Activated T-cell treated with anti-CD3 and anti-CD28 coated beads, Interleukin-2, amount 50 U/mL, for 24 hours (primary cell): ENCODE measurements around the gene FRY.
"Not testable (repeated sequence)": the region's sequence is repeated elsewhere in the genome, so short reads cannot be mapped to it uniquely, and the experiment has no call there.

Experiments
- DNase-seq: peaks from one replicate; pipeline ENCODE4 v3.0.0-alpha.2; 2020
- H3K27ac Mint-ChIP-seq: 2 replicates; pipeline ENCODE4 v1.8.0; 2020; ENCODE audit warnings: mild to moderate bottlenecking, mixed read lengths
- H3K27me3 Mint-ChIP-seq: 2 replicates; pipeline ENCODE4 v1.8.0; 2020; ENCODE audit warnings: mixed read lengths
- H3K36me3 Mint-ChIP-seq: 2 replicates; pipeline ENCODE4 v1.8.0; 2020; ENCODE audit warnings: low read depth, mixed read lengths
- H3K4me1 Mint-ChIP-seq: 2 replicates; pipeline ENCODE4 v1.8.0; 2020; ENCODE audit warnings: low read depth, mixed read lengths
- H3K4me3 Mint-ChIP-seq: 2 replicates; pipeline ENCODE4 v1.8.0; 2020; ENCODE audit warnings: mild to moderate bottlenecking, moderate library complexity, mixed read lengths
- H3K9me3 Mint-ChIP-seq: 2 replicates; pipeline ENCODE4 v1.8.0; 2020; ENCODE audit warnings: mixed read lengths

FRY gene

DNA sequence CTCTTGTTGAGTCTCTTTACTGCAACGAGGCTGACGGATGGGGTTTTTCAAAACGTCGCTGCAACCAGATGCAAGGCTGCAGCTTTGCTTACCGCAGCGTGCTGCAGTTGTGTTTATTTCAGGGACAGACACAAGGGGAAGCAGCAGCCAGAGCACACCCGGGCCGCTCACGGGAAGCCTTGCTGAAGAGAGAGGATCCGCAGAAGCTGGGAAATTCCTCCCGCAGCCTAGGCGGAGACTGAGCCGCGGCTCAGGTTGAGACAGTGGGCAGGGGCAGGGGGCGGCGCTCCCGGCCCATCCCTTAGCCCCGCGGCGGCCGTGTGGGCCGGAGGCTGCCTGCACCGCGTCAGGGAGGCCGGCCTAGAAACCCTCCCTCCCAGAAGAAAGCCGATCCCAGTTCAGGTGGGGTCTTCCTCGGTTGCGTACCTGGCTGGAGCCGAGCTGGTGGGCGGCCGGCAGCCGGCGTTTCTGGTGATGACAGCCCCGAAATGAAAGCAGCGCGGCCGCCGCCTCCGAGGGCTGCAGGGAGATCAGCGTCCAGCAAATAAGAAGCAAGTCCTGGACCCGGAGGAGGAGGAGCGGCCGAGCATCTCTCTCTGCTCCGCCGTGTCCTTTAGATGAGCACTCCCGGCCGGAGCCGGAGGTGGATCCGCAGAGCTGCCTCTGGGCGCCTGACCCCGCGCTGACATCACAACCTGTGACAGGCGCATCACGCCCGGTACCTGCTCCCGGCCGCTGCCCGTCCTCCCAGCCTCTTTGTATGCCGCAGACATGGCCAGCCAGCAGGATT, at the start of gene FRY:
TSS of gene FRY (plus strand) at position 750 of the 790 bp plus-strand sequence. CDS start at position 772, 22 bp downstream.
- H3K9me3 Mint-ChIP-seq = no peaks in the 10 kb centered on the region
- H3K27ac Mint-ChIP-seq = peak within 1 kb of the TSS; percentile 76
- H3K4me1 Mint-ChIP-seq = peaks cover 30% of the 10 kb centered on the region
- H3K4me3 Mint-ChIP-seq = peak within 1 kb of the TSS; percentile 88
- H3K36me3 Mint-ChIP-seq = peaks cover 5% of the 10 kb centered on the region
- H3K27me3 Mint-ChIP-seq = peaks cover 18% of the 10 kb centered on the region
- DNase-seq = peak; percentile 61

DNA sequence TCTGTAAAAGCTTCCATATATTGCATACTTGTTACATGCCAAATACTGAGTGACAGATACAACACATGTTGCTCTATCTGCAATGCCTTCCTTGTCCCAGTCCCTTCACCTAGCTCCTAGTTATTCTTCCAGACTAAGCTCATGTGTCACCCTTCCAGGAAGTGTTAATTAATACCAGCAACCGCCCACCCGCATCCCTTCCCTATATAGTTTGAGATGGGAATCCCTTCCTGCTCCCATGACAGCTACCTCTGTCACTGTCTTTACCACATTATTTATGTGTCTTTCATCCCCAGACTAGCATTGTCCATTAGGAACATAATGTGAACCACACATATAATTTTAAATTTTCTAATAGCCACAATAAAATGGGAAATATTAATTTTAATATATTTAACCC, 49.5 kb upstream of the FRY start:
- no peaks in the 10 kb centered on the region for H3K27me3 Mint-ChIP-seq
- no peak overlapping the region for H3K4me3 Mint-ChIP-seq
- no peaks in the 10 kb centered on the region for H3K36me3 Mint-ChIP-seq
- DNase-seq = no peak
- no peak overlapping the region for H3K27ac Mint-ChIP-seq
- no peaks in the 10 kb centered on the region for H3K4me1 Mint-ChIP-seq
- H3K9me3 Mint-ChIP-seq = no peaks in the 10 kb centered on the region

DNA sequence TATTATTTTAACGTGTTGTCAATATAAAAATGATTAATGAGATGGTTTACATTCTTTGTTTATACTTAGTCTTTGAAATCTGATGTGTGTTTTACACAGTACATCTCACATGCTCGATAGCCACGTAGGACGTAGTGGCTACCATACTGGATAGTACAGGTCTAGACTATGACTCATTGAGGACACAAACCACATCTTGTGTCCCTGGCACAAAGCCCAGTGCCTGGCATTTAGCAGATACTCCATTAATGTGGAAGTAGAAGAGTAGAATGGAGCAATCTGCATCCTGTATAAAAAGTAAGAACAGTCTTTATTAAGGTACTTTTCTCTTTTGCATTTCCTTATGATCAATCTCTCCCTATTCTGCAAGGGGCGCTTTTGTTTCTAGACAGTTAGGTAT, 49.0 kb upstream of the FRY start:
- Mint-ChIP-seq H3K4me1 (no peaks in the 10 kb centered on the region), H3K27me3 (no peaks in the 10 kb centered on the region), H3K36me3 (no peaks in the 10 kb centered on the region), H3K4me3 (no peak overlapping the region), H3K9me3 (no peaks in the 10 kb centered on the region), H3K27ac (no peak overlapping the region)
- DNase-seq = no peak

DNA sequence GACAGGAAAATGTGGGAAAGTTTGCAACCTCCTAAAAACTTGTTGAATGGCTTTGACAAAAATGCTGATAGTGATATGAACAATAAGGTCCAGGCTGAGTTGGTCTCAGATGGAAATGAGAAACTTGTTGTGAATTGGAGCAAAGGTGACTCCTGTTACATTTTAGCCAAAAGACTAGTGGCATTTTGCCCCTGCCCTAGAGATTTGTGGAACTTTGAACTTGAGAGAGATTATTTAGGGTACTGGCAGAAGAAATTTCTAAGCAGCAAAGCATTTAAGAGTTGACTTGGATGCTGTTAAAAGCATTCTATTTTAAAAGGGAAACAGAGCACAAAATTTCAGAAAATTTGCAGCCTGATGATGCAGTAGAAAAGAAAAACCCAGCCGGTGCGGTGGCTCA, 47.9 kb upstream of the FRY start:
- not testable (repeated sequence) for DNase-seq, H3K27me3 Mint-ChIP-seq

DNA sequence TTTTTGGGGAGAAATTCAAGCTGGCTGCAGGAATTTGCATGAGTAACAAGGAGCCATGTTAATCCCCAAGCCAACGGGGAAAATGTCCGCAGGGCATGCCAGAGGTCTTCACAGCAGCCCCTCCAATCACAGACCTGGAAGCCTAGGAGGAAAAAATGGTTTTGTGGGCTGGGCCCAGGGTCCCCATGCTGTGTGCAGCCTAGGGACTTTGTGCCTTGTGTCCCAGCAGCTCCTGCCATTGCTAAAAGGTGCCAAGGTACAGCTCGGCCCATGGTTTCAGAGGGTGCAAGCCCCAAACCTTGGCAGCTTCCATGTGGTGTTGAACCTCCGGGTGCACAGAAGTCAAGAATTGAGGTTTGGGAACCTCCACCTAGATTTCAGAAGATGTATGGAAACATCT, 47.2 kb upstream of the FRY start:
- not testable (repeated sequence) for H3K9me3 Mint-ChIP-seq, DNase-seq, H3K27ac Mint-ChIP-seq, H3K4me1 Mint-ChIP-seq, H3K4me3 Mint-ChIP-seq, H3K27me3 Mint-ChIP-seq, H3K36me3 Mint-ChIP-seq

More for the DNA sequence above, 47.9 kb upstream of the FRY start:
- H3K9me3 Mint-ChIP-seq, H3K36me3 Mint-ChIP-seq, H3K27ac Mint-ChIP-seq, H3K4me1 Mint-ChIP-seq, H3K4me3 Mint-ChIP-seq: not testable (repeated sequence)

DNA sequence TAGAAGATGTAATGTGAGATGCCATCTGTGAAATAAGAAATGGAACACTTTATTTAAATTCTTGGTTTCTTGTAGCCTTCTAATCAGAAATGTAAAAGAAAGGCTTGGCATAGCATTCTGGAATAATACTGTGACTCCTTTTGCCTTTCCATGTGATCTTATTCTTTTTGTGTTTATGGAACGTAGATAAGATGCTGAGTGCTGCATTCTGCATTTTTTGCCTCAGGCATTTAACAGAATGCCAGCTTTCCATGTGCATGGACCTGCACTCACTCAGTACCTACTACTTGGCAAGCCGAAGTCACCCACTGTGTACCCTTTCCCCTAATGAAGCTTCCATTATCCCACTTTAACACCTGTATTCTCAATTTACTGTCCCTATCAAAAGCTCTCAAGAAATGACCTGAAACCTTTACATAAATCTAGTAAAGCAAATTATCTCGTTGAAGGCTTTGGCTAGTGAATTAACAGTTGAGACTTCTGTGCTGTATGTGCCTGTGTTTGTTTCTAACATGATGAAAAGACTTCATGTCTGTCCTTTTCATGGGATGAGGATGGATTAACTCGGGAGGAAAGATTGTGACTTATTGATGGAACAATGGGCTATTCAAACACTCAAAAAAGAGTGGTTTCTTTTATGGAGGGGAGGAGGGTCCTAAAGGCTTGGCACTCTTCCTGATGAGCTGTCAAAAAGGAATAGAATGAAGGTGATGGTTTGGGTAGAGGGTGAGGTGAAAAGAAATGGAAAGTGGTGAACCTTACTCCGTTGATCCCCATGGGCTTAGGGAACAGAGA, 44.7 kb upstream of the FRY start:
- Mint-ChIP-seq H3K4me3 (no peak overlapping the region), H3K27ac (no peak overlapping the region), H3K27me3 (no peaks in the 10 kb centered on the region), H3K9me3 (no peaks in the 10 kb centered on the region), H3K4me1 (no peaks in the 10 kb centered on the region), H3K36me3 (no peaks in the 10 kb centered on the region)
- DNase-seq = no peak

DNA sequence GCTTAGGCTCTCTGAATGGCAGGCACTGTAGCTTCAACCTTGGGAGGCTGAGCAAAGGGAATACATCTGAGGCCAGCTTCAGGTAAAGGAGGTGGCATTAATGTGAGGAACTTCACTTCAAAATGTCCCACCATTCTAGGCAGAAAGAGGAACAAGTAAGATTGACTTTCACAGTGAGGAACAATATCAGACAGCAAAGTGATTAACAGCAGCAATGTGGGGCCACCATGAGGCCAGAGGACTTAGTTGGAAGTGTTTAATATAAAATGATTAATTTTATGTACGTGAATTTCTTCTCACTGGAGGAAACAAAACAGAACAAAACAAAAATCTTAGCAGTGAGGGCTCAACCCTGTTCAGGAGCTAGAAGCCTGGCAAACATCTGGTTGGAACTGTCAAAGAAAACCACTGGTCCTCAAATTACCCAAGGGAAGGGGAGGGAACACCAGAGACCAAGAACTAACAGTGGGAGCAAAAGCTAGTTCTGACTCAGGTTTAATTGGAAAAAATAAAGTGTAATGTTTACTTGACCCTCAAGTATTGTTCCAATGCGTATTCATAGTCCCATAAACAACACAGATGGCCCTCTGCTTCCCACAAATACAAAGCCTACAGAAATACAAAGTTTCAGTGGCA, 43.9 kb upstream of the FRY start:
- no peaks in the 10 kb centered on the region for H3K4me1 Mint-ChIP-seq
- no peaks in the 10 kb centered on the region for H3K9me3 Mint-ChIP-seq

DNA sequence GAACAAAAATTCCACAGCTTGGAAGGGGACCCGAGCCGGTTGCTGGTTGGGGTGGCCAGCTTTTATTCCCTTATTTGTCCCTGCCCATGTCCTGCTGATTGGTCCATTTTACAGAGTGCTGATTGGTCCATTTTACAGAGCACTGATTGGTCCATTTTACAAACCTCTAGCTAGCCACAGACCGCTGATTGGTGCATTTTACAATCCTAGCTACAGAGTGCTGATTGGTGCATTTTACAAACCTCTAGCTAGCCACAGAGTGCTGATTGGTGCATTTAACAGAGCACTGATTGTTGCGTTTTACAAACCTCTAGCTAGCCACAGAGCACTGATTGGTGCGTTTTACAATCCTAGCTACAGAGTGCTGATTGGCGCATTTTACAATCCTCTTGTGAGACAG, 37.2 kb upstream of the FRY start:
- not testable (repeated sequence) for H3K36me3 Mint-ChIP-seq, H3K27ac Mint-ChIP-seq, DNase-seq, H3K4me3 Mint-ChIP-seq, H3K27me3 Mint-ChIP-seq, H3K4me1 Mint-ChIP-seq, H3K9me3 Mint-ChIP-seq

More for the DNA sequence above, 43.9 kb upstream of the FRY start:
- no peak for DNase-seq
- Mint-ChIP-seq H3K4me3 (no peak overlapping the region), H3K27ac (no peak overlapping the region), H3K36me3 (no peaks in the 10 kb centered on the region), H3K27me3 (no peaks in the 10 kb centered on the region)

DNA sequence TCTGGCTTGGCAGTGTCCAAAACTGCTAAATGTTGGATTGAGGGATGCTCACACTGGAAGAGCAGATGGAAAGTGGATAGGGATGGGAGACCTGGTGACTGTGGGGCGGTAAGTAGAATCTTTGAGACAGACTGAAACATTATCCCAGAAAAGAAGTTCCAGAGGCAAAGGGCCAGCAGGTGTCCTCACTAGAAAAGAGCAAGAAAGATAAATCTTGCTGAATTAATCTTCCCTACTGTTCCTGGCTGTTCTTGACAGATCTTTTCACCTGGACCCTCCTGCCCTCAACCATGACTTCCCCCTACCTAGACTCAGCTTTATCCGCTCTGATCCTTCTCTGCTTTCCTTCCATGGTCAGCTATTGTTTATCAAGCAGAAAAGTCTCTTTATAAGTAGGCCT, 35.0 kb upstream of the FRY start:
- Mint-ChIP-seq H3K36me3 (no peaks in the 10 kb centered on the region), H3K27ac (no peak overlapping the region), H3K4me3 (no peak overlapping the region), H3K4me1 (no peaks in the 10 kb centered on the region), H3K9me3 (no peaks in the 10 kb centered on the region), H3K27me3 (no peaks in the 10 kb centered on the region)
- no peak for DNase-seq

DNA sequence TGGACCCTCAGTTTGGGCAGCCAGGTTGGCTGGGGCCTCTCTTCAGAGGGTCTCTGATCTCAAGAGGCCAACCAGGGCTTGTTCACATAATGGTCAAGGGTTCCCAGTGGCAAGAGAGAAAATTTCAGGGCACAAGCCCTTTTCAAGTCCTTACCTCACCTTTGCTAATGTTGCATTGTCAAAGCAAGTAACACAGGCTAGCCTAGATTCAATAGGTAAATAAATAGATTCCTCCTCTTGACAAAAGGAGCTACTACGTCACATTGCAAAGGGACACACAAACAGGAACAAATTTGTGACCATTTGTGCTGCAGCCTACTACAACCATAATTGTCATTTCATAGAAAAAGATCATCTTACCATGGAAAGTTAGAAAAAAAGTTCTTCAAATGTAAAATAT, 33.9 kb upstream of the FRY start:
- Mint-ChIP-seq H3K27ac (no peak overlapping the region), H3K9me3 (no peaks in the 10 kb centered on the region), H3K4me1 (no peaks in the 10 kb centered on the region), H3K36me3 (no peaks in the 10 kb centered on the region), H3K27me3 (no peaks in the 10 kb centered on the region), H3K4me3 (no peak overlapping the region)
- no peak for DNase-seq

DNA sequence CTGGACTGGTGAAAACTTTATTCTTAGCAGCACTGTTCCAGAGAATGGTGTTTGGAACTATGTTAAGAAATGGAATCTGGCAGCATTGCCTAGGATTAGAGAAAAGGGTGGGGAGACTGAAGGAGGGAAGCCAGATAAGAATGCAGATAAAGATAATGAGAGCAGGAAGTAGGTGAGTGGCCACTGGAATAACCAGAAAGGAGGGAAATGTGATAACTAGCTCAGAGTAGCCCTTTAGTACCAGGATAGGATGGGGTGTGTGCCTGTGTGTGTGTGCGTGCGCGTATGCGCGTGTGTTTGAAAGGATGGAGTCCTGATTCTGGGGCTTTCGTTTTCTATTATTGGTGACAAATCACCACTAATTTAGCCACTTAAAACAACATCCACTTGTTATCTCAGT, 33.4 kb upstream of the FRY start:
- Mint-ChIP-seq H3K4me3 (no peak overlapping the region), H3K27me3 (no peaks in the 10 kb centered on the region), H3K27ac (no peak overlapping the region), H3K4me1 (no peaks in the 10 kb centered on the region), H3K9me3 (no peaks in the 10 kb centered on the region), H3K36me3 (no peaks in the 10 kb centered on the region)
- DNase-seq = no peak

DNA sequence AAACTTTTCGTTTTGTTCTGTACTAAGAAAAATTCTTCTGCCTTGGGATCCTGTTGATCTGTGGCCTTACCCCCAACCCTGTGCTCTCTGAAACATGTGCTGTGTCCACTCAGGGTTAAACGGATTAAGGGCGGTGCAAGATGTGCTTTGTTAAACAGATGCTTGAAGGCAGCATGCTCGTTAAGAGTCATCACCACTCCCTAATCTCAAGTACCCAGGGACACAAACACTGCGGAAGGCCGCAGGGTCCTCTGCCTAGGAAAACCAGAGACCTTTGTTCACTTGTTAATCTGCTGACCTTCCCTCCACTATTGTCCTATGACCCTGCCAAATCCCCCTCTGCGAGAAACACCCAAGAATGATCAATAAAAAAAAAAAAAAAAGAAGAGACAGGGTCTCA, 30.8 kb upstream of the FRY start:
- not testable (repeated sequence) for H3K36me3 Mint-ChIP-seq, H3K4me3 Mint-ChIP-seq, H3K27ac Mint-ChIP-seq, DNase-seq, H3K9me3 Mint-ChIP-seq, H3K27me3 Mint-ChIP-seq, H3K4me1 Mint-ChIP-seq

DNA sequence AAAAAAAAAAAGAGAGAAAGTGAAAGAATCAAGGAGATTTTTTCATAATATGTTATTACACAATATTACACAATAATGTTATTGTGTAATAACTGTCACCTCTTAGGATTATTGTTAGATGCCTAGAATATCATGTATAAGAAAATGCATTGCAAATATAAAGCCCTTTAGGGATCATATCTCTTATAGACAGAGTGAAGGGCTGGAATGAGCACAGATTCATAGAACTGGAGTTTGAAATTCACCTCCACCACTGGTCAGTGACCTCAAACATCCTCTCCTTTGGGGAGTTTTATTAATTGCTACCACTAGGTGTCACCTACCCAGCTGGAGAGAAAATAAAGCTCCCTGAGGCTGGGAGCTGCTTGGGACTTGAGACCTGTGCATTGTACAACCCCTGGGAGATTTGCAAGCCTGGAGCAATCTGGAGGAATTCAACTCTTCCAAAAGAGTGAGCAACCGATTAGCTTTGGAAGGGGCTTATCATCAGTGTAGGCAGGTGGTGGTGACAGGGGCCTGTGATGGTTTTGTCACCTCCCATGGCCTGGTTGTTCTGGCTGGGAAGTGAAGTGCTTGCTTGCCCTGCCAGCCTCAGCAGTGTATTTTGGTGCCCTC, 30.3 kb upstream of the FRY start:
- Mint-ChIP-seq H3K27ac (no peak overlapping the region), H3K4me3 (no peak overlapping the region), H3K27me3 (no peaks in the 10 kb centered on the region), H3K36me3 (no peaks in the 10 kb centered on the region), H3K4me1 (no peaks in the 10 kb centered on the region), H3K9me3 (no peaks in the 10 kb centered on the region)
- DNase-seq = no peak

DNA sequence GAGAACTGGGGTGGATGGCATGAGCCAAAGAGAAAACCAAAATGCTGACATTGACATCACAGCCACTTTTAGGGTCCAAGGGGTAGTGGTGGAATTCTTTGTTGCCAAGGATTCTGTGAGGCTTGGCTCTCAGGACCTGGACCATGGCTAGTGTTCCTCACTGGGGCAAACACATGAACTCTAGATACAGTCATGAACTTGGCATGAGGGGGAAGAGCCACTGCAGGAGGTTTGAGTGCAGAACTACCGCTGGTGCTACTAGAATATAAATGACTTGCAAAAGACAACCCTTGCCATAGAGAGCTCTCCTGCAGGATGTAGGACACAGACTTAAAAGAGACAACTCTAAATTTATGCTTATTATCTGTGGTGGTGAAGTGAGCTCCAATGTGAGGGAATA, 29.8 kb upstream of the FRY start:
- Mint-ChIP-seq H3K27me3 (no peaks in the 10 kb centered on the region), H3K9me3 (no peaks in the 10 kb centered on the region), H3K4me1 (no peaks in the 10 kb centered on the region), H3K27ac (no peak overlapping the region), H3K36me3 (no peaks in the 10 kb centered on the region), H3K4me3 (no peak overlapping the region)
- no peak for DNase-seq

DNA sequence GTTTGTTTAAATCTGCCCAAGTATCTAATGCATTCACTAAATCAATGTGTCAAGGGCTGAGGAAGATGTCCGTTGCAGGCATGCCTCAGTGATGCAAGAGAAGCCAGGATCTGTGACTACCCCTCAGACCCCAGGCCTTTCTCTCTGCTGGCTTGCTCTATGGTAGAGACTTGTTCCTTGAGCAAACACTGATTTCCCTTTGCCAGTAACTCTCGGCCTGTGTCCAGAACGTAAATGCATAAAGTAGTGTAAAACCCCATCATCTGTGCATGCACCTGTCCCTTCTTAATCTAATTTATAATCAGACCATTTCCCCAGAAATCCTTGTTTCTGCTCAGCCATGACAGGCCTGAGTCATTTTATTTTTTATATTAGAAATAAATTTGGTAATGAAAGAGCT, 28.7 kb upstream of the FRY start:
- no peak overlapping the region for H3K27ac Mint-ChIP-seq
- H3K27me3 Mint-ChIP-seq = no peaks in the 10 kb centered on the region
- H3K4me3 Mint-ChIP-seq = no peak overlapping the region
- no peaks in the 10 kb centered on the region for H3K4me1 Mint-ChIP-seq
- DNase-seq = no peak
- H3K9me3 Mint-ChIP-seq = no peaks in the 10 kb centered on the region
- H3K36me3 Mint-ChIP-seq = no peaks in the 10 kb centered on the region
